ENCODE data around the gene CHST9. TPM values are rescaled to one million over a fixed set of nuclear protein-coding genes. Genes with fewer than 3 reads are reported as not detected.

CHST9 gene
- total RNA-seq, 1 donor from 2014 or later, result 2.0 TPM

DNA sequence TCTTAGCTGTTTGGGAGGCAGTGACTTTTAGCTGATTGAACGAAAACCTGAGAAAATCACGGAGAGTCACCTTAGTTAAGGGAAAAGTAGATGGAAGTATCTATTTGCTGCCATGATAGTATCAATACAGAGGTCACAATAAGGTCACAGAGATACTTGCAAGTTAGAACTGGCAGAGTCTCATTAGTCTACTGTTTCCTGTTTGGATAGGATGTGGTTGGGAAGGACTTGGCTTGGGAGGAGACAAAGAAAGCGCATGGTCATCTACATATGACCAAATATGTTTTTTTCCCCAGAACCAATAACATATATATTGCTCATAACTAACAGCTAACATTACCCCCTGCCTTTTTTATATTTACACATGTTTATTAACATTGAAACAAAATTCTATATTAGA is 241.2 kb downstream of the CHST9 start:
- peaks cover 15% of the 10 kb centered on the region for H3K4me1 ChIP-seq
- no peak overlapping the region for H3K27ac ChIP-seq (replicated peaks)
- intact Hi-C loops (cut with micrococcal nuclease), result no loop called here
- no peak for DNase-seq
- TF ChIP-seq, protein P1, sequence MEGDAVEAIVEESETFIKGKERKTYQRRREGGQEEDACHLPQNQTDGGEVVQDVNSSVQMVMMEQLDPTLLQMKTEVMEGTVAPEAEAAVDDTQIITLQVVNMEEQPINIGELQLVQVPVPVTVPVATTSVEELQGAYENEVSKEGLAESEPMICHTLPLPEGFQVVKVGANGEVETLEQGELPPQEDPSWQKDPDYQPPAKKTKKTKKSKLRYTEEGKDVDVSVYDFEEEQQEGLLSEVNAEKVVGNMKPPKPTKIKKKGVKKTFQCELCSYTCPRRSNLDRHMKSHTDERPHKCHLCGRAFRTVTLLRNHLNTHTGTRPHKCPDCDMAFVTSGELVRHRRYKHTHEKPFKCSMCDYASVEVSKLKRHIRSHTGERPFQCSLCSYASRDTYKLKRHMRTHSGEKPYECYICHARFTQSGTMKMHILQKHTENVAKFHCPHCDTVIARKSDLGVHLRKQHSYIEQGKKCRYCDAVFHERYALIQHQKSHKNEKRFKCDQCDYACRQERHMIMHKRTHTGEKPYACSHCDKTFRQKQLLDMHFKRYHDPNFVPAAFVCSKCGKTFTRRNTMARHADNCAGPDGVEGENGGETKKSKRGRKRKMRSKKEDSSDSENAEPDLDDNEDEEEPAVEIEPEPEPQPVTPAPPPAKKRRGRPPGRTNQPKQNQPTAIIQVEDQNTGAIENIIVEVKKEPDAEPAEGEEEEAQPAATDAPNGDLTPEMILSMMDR (IDR thresholded peaks at IDR 0.05; ENCODE audit: borderline replicate concordance), result no peak
- no peaks in the 10 kb centered on the region for H3K36me3 ChIP-seq
- H3K9me3 ChIP-seq (replicated peaks), result no peaks in the 10 kb centered on the region
- no peaks in the 10 kb centered on the region for H3K27me3 ChIP-seq (ENCODE audit: low read depth)
- no peak overlapping the region for H3K4me3 ChIP-seq

DNA sequence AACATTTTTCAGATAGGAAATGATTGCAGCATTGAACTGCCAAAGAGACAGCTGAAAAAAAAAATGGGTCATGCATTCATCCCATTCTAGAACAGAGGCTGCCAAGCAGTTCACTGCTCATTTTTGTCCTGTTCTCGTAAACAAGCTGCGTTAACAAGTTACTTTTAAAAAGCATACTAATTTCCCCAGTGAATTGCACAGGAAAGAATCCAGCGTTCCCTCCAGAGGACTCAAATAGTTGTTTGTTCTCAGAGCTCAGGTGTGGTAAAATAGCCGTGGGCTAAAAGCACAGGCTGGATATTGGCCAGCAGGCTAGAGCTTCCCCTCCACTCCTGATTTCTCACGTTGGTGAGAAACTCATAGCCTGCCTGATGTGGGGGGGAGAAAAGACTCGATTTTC is 243.5 kb downstream of the CHST9 start:
- intact Hi-C loops (cut with micrococcal nuclease), result no loop called here
- no peak overlapping the region for H3K27ac ChIP-seq (replicated peaks)
- no peaks in the 10 kb centered on the region for H3K27me3 ChIP-seq (ENCODE audit: low read depth)
- H3K4me1 ChIP-seq, result peaks cover 15% of the 10 kb centered on the region
- H3K4me3 ChIP-seq, result no peak overlapping the region
- TF ChIP-seq, protein P1 (IDR thresholded peaks at IDR 0.05; ENCODE audit: borderline replicate concordance), result no peak
- no peaks in the 10 kb centered on the region for H3K36me3 ChIP-seq
- no peak for DNase-seq
- H3K9me3 ChIP-seq (replicated peaks), result no peaks in the 10 kb centered on the region

DNA sequence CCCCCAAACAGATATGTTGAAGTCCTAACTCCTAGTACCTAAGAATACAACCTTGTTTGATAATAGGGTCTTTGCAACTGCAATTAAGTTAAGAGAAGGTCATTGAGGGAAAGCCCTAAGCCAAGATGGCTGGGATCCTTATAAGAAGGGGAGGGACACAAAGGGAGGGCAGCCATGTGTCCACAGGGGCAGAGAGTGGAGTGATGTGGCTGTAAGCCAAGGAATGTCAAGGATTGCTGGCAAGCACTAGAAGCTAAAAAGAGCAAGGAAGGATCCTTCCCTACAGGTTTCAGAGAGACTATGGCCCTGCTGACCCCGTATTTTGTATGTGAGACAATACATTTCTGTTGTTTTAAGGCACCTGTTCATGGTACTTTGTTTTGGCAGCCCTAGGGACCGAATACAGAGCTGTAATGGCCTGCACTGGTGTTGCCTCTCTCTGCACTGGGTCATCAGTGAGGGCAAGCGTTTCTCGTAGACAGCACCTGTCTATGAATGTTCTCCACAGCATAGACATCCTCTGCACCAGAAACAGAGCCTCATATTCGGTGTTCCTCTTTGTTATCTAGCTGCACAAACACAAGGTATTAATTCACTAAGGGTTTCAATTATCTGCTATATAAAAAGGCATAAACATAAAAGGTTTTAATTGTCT is 244.2 kb downstream of the CHST9 start:
- H3K27me3 ChIP-seq (ENCODE audit: low read depth), result no peaks in the 10 kb centered on the region
- H3K4me3 ChIP-seq, result no peak overlapping the region
- no peak overlapping the region for H3K27ac ChIP-seq (replicated peaks)
- no peaks in the 10 kb centered on the region for H3K9me3 ChIP-seq (replicated peaks)
- no peaks in the 10 kb centered on the region for H3K36me3 ChIP-seq
- no peak for DNase-seq
- intact Hi-C loops (cut with micrococcal nuclease), result no loop called here
- H3K4me1 ChIP-seq, result peaks cover 15% of the 10 kb centered on the region
- TF ChIP-seq, protein P1 (IDR thresholded peaks at IDR 0.05; ENCODE audit: borderline replicate concordance), result no peak

DNA sequence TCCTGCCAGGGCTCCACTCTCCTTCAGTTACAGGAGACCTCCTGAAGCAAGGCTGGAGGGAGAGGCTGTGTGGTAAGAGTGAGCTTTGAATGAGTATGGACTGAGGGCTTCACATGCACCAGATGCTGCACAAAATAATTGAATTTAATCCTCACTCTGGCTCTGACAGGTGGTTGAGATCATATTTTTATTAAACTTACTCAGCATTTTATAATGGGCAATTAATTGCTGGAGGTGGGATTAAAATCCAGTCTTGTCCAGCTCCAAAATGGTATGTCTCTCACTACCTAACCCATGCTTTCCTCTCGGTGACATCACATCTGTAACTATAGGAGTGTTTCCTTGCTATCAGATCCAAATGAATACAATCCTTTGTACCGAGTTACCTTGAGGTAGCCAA is 253.4 kb downstream of the CHST9 start:
- no peak for DNase-seq
- Histone ChIP-seq H3K27me3 (ENCODE audit: low read depth) (no peaks in the 10 kb centered on the region), H3K4me3 (no peak overlapping the region), H3K4me1 (no peaks in the 10 kb centered on the region), H3K9me3 (replicated peaks) (no peaks in the 10 kb centered on the region), H3K36me3 (no peaks in the 10 kb centered on the region), H3K27ac (replicated peaks) (no peak overlapping the region)
- TF ChIP-seq, protein P1 (IDR thresholded peaks at IDR 0.05; ENCODE audit: borderline replicate concordance), result no peak
- intact Hi-C loops (cut with micrococcal nuclease), result no loop called here

DNA sequence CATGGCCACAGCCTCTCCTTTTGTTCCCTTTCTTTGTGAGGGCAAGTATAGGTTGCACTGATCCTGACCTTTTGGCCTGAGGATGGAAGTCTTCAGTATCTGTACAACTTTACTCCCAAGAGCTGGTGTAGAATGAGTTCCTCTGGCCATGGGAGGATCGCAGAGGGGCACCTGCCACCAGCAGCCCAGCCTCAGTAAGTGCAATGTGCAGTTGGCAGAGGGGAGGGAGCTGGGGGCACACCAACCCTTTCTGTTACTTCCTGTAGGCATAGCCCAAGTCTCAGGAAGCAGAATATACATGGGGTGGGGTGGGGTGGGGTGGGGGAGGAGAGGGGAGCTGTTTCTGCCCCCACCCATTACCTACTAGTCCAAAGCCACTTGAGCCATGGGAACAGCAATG is 254.5 kb downstream of the CHST9 start:
- no peak for DNase-seq

More for the DNA sequence above, 254.5 kb downstream of the CHST9 start:
- Histone ChIP-seq H3K4me3 (no peak overlapping the region), H3K36me3 (no peaks in the 10 kb centered on the region), H3K27me3 (ENCODE audit: low read depth) (no peaks in the 10 kb centered on the region), H3K4me1 (no peaks in the 10 kb centered on the region), H3K27ac (replicated peaks) (no peak overlapping the region), H3K9me3 (replicated peaks) (no peaks in the 10 kb centered on the region)
- intact Hi-C loops (cut with micrococcal nuclease), result no loop called here
- TF ChIP-seq, protein P1 (IDR thresholded peaks at IDR 0.05; ENCODE audit: borderline replicate concordance), result no peak

Data from left ventricle myocardium inferior (tissue), 1 donor.